Stomach (tissue), 9 donors: ENCODE data around the gene NPTX2. TPM values are rescaled to one million over a fixed set of nuclear protein-coding genes. Genes with fewer than 3 reads are reported as not detected.

Experiments
- DNase-seq, 2 donors: peaks; one replicate each; pipeline versions ENCODE4 v3.0.0 to v3.0.0-alpha.2; 2013 to 2019
- H3K27ac ChIP-seq, 5 donors: fragments of 200-600 bp in 4 of 5; sonication (generic) in 4 of 5; one replicate each; pipeline ENCODE4 v1.5.1; 2013 to 2019; ENCODE audit warnings: mild to moderate bottlenecking in 1 of 5, moderate library complexity in 1 of 5
- H3K27me3 ChIP-seq, 3 donors: fragments of 200-600 bp; sonication (generic); one replicate each; pipeline ENCODE4 v1.5.1; 2017 to 2019; ENCODE audit warnings: mixed run types in 1 of 3
- H3K36me3 ChIP-seq, 4 donors: fragments of 200-600 bp; sonication (generic); 1 replicate in 3 of 4; 2 replicates in 1 of 4; pipeline ENCODE4 v1.5.1; 2016 to 2019
- H3K4me1 ChIP-seq, 4 donors: fragments of 200-600 bp; sonication (generic); one replicate each; pipeline ENCODE4 v1.5.1; 2016 to 2019
- H3K4me3 ChIP-seq, 4 donors: fragments of 200-600 bp; sonication (generic) in 3 of 4; one replicate each; pipeline ENCODE4 v1.5.1; 2016 to 2019; ENCODE audit warnings: mild to moderate bottlenecking in 1 of 4
- H3K9me3 ChIP-seq, 4 donors: fragments of 200-600 bp; sonication (generic); one replicate each; pipeline ENCODE4 v1.5.1; 2016 to 2019
- EP300 ChIP-seq: sonication (generic); formaldehyde crosslinking; IDR thresholded peaks from one replicate; pipeline ENCODE4 v1.6.1; 2017; ENCODE audit warnings: antibody characterized with exemption
- POLR2A ChIP-seq, 4 donors: fragments of 450-650 bp; IDR thresholded peaks; one replicate each; pipeline ENCODE4 v1.6.1; 2016; ENCODE audit warnings: antibody characterized with exemption in 4 of 4, control low read depth in 2 of 4, mild to moderate bottlenecking in 1 of 4, moderate library complexity in 1 of 4
- POLR2AphosphoS5 ChIP-seq, 3 donors: sonication (generic); formaldehyde crosslinking; IDR thresholded peaks; one replicate each; pipeline ENCODE4 v1.6.1; 2016; ENCODE audit warnings: antibody characterized with exemption in 3 of 3
- WGBS, 5 donors: extraction: QIAGEN DNeasy Blood & Tissue Kit in 3 of 5; methylation state at CpG; one replicate each; pipeline versions ENCODE4 v1.1.5 to v1.1.7; 2013 to 2018; 5-methylcytosine and 5-hydroxymethylcytosine counted together
- intact Hi-C: fragments of 100-400 bp; cut with DNase I; formaldehyde crosslinking; loops from one replicate; pipeline ENCODE4 v1.15.1; 2023; ENCODE audit warnings: low total_unique reads
- polyA plus RNA-seq, 3 donors: library from polyadenylated mRNA; stranded (reverse); fragments of 200-250 nt; gene quantifications; one replicate each; pipeline ENCODE4 v1.2.3, GENCODE V29; 2013
- total RNA-seq, 5 donors: library from RNA; depleted of rRNA; stranded (reverse); fragments of >200 nt; gene quantifications; one replicate each; pipeline versions ENCODE4 v1.1.0 to v1.2.3, GENCODE V29; 2014 to 2016
- TF ChIP-seq, protein P1 (sequence below), 7 experiments: fragments of 450-650 bp in 4 of 7; fragments of 200-600 bp in 3 of 7; sonication (generic) in 3 of 7; IDR thresholded peaks; one replicate each; pipeline ENCODE4 v1.5.1; 2016 to 2019; ENCODE audit warnings: antibody characterized with exemption in 7 of 7, control low read depth in 2 of 7, mild to moderate bottlenecking in 1 of 7
- donor health status: healthy with polysubstance abuse.
- donor health status: Bipolar disorder and iron deficiency.
- donor health status: healthy.

Gene NPTX2
- total and polyA plus RNA-seq, 8 donors: 0.62 to 12.1 (median 4.4) TPM

DNA sequence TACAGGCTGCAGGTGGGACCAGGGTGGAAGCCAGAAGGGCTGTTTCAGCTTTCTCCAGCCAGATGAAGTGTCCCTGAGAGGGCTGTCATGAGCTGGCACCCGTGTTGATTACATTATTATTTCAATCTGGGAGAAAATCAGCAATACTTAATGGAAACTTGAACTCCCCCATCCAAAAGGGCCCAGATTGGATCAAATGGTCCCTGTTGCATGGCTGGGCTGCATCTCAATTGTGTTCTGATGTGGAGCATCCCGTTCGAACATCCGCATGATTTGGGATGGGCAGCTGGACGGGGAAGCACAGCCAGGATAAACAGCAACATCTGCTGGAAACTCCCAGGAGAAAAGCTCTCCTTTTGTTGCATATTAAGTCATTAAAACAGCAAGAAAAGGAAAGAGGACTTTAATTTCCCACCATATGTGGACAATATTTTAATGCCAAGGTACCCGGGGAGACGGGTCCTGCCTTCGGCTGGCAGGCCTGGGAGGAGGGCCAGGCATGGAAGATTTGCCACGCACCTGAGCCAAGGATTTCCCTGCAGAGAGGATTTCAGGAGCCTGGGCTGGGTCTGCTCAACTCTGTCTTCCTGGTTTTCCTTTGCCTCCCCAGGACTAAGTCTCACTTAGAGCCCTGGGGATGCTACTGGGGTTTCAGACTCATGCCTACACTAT is 52.4 kb downstream of the NPTX2 start:
- 64 to 77% (median 70%) methylated on average over 9 of the region's 9 CpGs for WGBS, 5 donors
- Histone ChIP-seq H3K36me3 (no peaks in the 10 kb centered on the region), H3K27me3 (peaks cover 0 to 19% (median 0%) of the 10 kb centered on the region in 3 donors), H3K9me3 (peaks cover 0 to 17% (median 15%) of the 10 kb centered on the region in 4 donors), H3K4me3 (no peak overlapping the region), H3K4me1 (no peaks in the 10 kb centered on the region), H3K27ac (no peak overlapping the region)
- intact Hi-C loops: no loop called here
- TF ChIP-seq POLR2AphosphoS5 (IDR thresholded peaks at IDR 0.05): no peak
- TF ChIP-seq EP300: no peak
- TF ChIP-seq POLR2A (IDR thresholded peaks at IDR 0.05): no peak
- TF ChIP-seq, protein P1, sequence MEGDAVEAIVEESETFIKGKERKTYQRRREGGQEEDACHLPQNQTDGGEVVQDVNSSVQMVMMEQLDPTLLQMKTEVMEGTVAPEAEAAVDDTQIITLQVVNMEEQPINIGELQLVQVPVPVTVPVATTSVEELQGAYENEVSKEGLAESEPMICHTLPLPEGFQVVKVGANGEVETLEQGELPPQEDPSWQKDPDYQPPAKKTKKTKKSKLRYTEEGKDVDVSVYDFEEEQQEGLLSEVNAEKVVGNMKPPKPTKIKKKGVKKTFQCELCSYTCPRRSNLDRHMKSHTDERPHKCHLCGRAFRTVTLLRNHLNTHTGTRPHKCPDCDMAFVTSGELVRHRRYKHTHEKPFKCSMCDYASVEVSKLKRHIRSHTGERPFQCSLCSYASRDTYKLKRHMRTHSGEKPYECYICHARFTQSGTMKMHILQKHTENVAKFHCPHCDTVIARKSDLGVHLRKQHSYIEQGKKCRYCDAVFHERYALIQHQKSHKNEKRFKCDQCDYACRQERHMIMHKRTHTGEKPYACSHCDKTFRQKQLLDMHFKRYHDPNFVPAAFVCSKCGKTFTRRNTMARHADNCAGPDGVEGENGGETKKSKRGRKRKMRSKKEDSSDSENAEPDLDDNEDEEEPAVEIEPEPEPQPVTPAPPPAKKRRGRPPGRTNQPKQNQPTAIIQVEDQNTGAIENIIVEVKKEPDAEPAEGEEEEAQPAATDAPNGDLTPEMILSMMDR (IDR thresholded peaks at IDR 0.05): no peak
- peak in 1 of 2 donors; percentile 12 for DNase-seq

DNA sequence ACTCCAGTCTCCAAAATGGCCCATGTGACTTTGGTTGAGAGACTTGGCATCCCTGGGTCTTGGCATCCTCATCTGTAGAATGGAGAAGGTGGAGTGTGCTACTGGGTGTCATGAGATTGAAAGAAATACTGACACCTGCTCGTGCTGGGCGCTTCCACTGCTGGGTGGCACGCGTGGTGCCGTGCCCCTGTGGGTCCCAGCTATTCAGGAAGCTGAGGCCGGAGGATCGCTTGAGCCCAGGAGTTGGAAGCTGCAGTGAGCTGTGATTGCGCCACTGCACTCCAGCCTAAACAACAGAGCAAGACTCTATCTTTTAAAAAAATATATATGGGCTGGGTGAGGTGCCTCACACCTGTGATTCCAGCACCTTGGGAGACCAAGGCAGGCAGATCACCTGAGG is 53.1 kb downstream of the NPTX2 start:
- intact Hi-C loops: no loop called here
- Histone ChIP-seq H3K36me3 (no peaks in the 10 kb centered on the region), H3K27me3 (peaks cover 0 to 19% (median 0%) of the 10 kb centered on the region in 3 donors), H3K9me3 (peaks cover 0 to 13% (median 12%) of the 10 kb centered on the region in 4 donors), H3K27ac (no peak overlapping the region), H3K4me1 (no peaks in the 10 kb centered on the region), H3K4me3 (no peak overlapping the region)
- no peak for DNase-seq
- TF ChIP-seq EP300 (no peak), POLR2A (IDR thresholded peaks at IDR 0.05) (no peak), POLR2AphosphoS5 (IDR thresholded peaks at IDR 0.05) (no peak)
- TF ChIP-seq, protein P1 (IDR thresholded peaks at IDR 0.05): no peak
- 81 to 95% (median 87%) methylated on average over 8 of the region's 8 CpGs for whole genome bisulfite sequencing, 5 donors

DNA sequence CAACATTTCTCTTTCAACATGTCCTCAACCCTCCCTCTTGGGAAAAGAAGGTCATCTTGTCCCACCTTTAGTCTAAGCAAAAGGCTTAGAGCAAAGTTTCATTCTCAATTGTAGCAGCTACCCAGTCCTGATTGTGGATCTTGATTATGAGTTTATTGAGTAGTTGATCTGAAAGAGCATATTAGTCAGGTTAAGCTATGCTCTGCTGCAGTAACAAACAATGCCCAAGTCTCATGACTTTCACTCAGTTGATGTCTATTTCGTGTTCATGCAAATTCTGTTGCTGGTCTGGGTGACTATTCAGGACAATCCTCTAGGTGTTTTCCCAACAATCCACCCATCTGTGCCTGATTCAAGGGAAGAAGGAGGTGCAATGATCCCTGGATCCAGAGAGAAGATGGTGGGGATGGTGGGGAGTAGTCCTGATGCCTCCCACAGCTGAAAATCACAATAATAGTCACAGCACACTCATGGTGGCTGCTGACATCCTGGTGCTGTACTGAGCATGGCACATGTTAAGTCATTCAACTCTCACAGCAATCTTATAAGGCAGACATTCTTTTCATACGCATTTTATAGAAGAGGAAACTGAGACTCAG is 54.7 kb downstream of the NPTX2 start:
- H3K4me1 ChIP-seq: no peaks in the 10 kb centered on the region
- no peak for DNase-seq
- TF ChIP-seq, protein P1 (IDR thresholded peaks at IDR 0.05): no peak
- H3K27me3 ChIP-seq: peaks cover 0 to 20% (median 0%) of the 10 kb centered on the region in 3 donors
- no peak overlapping the region for H3K4me3 ChIP-seq
- intact Hi-C loops: no loop called here
- H3K9me3 ChIP-seq: peaks cover 0 to 13% (median 12%) of the 10 kb centered on the region in 4 donors
- H3K27ac ChIP-seq: no peak overlapping the region
- H3K36me3 ChIP-seq: no peaks in the 10 kb centered on the region
- WGBS, 5 donors: 16 to 69% (median 54%) methylated on average over 2 of the region's 2 CpGs

DNA sequence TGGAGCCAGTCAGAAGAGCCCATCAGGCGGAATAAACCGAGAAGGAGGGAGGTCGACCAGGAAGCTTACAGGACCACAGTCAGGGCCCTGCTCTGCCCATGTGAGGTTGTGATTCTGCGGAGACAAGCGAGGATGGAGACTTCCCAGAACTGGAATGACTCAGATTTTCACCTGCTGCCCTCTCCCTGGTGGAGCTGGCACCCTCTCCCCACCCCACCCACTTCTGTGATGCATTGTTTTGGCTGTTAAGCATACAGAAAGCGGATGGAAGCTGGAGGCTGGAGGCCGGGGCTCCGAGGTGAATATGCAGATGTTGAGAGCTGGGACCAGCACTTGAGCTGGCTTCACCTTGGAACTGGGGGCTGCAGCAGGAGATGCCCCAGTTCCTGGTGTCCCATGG is 57.4 kb downstream of the NPTX2 start:
- intact Hi-C loops: no loop called here
- peaks cover 0 to 8% (median 0%) of the 10 kb centered on the region in 3 donors for H3K27me3 ChIP-seq
- DNase-seq: no peak
- no peak overlapping the region for H3K4me3 ChIP-seq
- H3K36me3 ChIP-seq: no peaks in the 10 kb centered on the region
- TF ChIP-seq POLR2A (IDR thresholded peaks at IDR 0.05): no peak
- TF ChIP-seq POLR2AphosphoS5 (IDR thresholded peaks at IDR 0.05): no peak
- TF ChIP-seq, protein P1 (IDR thresholded peaks at IDR 0.05): no peak
- no peak for TF ChIP-seq EP300
- WGBS, 5 donors: 59 to 75% (median 73%) methylated on average over 8 of the region's 8 CpGs
- H3K9me3 ChIP-seq: peaks cover 0 to 28% (median 20%) of the 10 kb centered on the region in 4 donors
- no peaks in the 10 kb centered on the region for H3K4me1 ChIP-seq
- H3K27ac ChIP-seq: no peak overlapping the region
